HG03175 (cell line): ENCODE results near the gene CGREF1.
"Not testable (repeated sequence)": the region's sequence is repeated elsewhere in the genome, so short reads cannot be mapped to it uniquely, and the experiment has no call there.

ENCODE experiments used
- ATAC-seq: cut with Tn5 transposase; IDR thresholded peaks from one replicate; pipeline ENCODE4 v1.9.1; 2021; ENCODE audit warnings: mild to moderate bottlenecking, moderate library complexity; ENCODE audit not compliant: unreplicated experiment

CGREF1 gene

GRCh38 chr2:27138111-27138510 lies 19.2 kb upstream of the CGREF1 start:
- ATAC-seq: no peak

GRCh38 chr2:27137322-27137935 lies 18.5 kb upstream of the CGREF1 start:
- ATAC-seq: no peak

GRCh38 chr2:27136751-27137150 lies 17.8 kb upstream of the CGREF1 start:
- no peak for ATAC-seq

- ATAC-seq: no peak
These were observed 16.6 kb upstream of the CGREF1 start for GRCh38 chr2:27135478-27135955.

- ATAC-seq: no peak
These were observed 16.0 kb upstream of the CGREF1 start for GRCh38 chr2:27134781-27135477.

- ATAC-seq: peak; percentile 89
These were observed 15.2 kb upstream of the CGREF1 start, which contains the start of gene PREB for GRCh38 chr2:27133905-27134780. TSS of gene PREB (minus strand) at chr2:27134636. CDS start at chr2:27134421, 215 bp downstream.

- no peak for ATAC-seq
These were observed 14.4 kb upstream of the CGREF1 start for GRCh38 chr2:27133195-27133875.

- no peak for ATAC-seq
These were observed 12.5 kb upstream of the CGREF1 start for GRCh38 chr2:27131429-27131828.

GRCh38 chr2:27130396-27130795 lies 11.5 kb upstream of the CGREF1 start:
- no peak for ATAC-seq

GRCh38 chr2:27128668-27129571 lies 10.0 kb upstream of the CGREF1 start:
- no peak for ATAC-seq

- no peak for ATAC-seq
These were observed 9.1 kb upstream of the CGREF1 start for GRCh38 chr2:27127883-27128667.

- ATAC-seq: no peak
These were observed 7.4 kb upstream of the CGREF1 start for GRCh38 chr2:27126252-27126710.

GRCh38 chr2:27125104-27125503 lies 6.2 kb upstream of the CGREF1 start:
- no peak for ATAC-seq

GRCh38 chr2:27123302-27124150 lies 4.6 kb upstream of the CGREF1 start, which contains the start of gene ABHD1:
TSS of gene ABHD1 (plus strand) at chr2:27123815. CDS start at chr2:27123949, 134 bp downstream.
- ATAC-seq: no peak

- ATAC-seq: no peak
These were observed 3.9 kb upstream of the CGREF1 start for GRCh38 chr2:27122791-27123190.

GRCh38 chr2:27121906-27122305 lies 3.0 kb upstream of the CGREF1 start:
- ATAC-seq: no peak

GRCh38 chr2:27119330-27119670 lies 372 bp upstream of the CGREF1 start:
- ATAC-seq: not testable (repeated sequence)

GRCh38 chr2:27117995-27118524 lies 868 bp downstream of the CGREF1 start:
- ATAC-seq: no peak
